Stimulated activated CD4-positive, alpha-beta T cell treated with anti-CD3 and anti-CD28 coated beads, Interleukin-1b, Interleukin-23, amount 100 ng/mL, for 4 hours (primary cell): ENCODE measurements around the gene MOGAT1.

Experiments used
- DNase-seq, 2 donors: peaks; one replicate each; pipeline ENCODE4 v3.0.0-alpha.2; 2020; ENCODE audit warnings: low read depth in 2 of 2

The MOGAT1 gene

DNA sequence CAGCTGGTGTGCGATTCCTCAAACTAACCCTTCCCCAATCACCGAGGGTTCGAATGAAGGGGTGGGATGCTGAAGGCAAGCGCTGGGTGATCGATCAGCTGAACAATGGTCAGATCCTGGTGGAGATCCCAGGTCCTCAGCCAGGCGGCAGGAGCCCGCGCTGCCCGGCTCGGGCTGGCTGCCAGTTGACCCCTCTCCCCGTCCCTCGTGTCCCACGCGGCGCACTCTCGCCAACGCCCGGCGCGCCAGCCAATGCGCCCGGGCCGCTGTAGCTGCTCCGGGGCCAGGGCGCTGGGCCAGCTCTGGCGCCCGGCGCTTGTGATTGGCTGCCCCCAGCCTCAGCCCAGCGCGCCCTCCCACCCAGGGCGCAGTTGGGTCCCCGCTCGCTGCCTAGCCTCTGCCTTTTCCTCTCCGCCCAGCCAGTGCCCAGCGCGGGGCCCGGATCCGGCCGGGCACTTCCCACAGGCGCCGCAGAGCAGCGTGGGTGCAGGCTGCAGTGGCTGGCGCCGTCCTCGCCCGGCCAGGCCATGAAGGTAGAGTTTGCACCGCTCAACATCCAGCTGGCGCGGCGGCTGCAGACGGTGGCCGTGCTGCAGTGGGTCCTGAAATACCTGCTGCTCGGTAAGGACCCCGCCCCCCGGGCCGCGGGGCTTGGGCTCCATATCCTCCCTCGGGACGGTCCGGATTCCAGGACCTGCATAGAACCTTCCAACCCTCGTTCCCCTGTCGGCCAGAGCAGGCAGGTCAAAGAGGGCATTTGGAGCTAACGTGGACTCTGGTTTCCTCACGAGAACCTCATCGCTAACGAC is at the start of gene MOGAT1:
Gene MOGAT1 (plus strand): TSS at position 400 of the 809 bp plus-strand sequence. CDS start 128 bp downstream, at position 528.
- DNase-seq: no peak

DNA sequence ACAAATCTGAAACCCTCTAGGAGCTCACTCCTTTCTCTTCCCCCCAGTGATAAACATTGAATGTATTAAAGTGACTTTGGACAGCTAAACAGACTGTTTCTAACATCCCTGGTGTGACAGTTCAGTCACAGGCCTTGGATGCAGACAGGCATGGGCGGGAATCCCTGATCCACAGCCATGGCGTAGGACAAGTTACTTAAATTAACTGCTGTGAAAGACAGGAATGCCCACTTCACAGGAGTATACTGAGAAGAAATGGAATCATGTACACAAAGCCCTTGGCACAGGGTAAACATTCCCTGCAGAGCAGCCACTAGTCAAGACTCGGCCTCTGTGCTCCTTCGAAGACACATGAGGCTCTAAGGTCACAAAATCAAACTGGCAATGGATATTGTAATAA is 49.6 kb upstream of the MOGAT1 start:
- DNase-seq: no peak

GRCh38 chr2:222622910-222623309 is 48.5 kb upstream of the MOGAT1 start:
- DNase-seq: no peak

GRCh38 chr2:222623756-222624309 is 47.6 kb upstream of the MOGAT1 start:
- no peak for DNase-seq

- DNase-seq: no peak
Measured at GRCh38 chr2:222627764-222628163, 43.7 kb upstream of the MOGAT1 start.

DNA sequence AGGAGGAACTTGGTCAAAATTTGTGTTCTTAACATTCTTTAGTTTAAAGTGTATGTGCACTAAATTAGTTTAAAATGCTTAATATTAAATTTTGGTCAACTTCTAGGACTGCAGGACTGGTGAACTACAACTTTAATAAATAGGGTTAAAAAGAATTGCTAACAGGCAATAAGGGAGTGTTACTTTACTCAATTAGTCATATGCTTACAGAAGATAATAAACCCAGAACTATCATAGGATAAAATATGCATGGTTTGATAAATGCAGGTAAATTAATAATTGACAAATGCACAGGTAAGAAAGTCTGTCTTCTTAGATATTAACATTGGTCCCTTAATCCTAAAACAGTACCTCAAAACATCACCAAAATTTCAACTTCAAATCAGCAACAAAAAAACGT is 36.2 kb upstream of the MOGAT1 start:
- no peak for DNase-seq

- DNase-seq: no peak
Measured at GRCh38 chr2:222637067-222637466, 34.4 kb upstream of the MOGAT1 start.

- DNase-seq: no peak
Measured at GRCh38 chr2:222641336-222641735, 30.1 kb upstream of the MOGAT1 start.

GRCh38 chr2:222643134-222643533 is 28.3 kb upstream of the MOGAT1 start:
- DNase-seq: no peak

- no peak for DNase-seq
Measured at GRCh38 chr2:222646008-222646407, 25.4 kb upstream of the MOGAT1 start.

- DNase-seq: no peak
Measured at GRCh38 chr2:222649801-222650200, 21.7 kb upstream of the MOGAT1 start.

DNA sequence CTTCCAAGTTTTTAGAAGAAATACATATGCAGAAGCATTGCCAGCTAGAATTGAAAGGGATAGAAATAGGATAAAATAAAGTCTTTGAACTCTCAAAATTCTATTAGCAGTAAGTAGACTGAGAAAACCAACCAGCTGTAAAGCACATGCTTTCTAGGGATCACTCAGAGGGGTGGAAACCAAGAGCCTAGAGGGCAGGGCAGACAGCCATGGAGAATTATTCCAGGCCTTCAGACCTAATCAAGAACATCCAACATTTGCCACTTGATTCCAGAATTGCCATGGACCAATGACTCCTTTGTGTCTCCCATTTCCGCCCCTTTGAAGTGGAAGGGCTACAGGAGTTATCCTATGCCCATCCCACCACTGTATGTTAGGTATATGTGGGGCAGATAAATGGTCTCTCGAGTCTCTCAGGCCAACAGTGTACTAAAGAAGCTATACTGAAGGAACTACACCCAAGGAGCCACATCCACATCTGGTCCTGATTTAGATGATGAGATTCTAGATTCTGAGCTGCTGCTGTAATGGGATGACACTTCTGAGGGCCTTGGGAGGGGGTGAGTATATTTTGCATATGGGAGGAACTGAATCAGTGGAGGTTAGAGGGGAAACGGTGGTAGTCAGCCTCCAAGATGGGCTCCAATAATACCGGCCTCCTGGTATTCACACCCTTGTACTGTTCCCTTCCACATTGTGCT is 19.6 kb upstream of the MOGAT1 start:
- no peak for DNase-seq

- no peak for DNase-seq
Measured at GRCh38 chr2:222652491-222653255, 18.8 kb upstream of the MOGAT1 start.

DNA sequence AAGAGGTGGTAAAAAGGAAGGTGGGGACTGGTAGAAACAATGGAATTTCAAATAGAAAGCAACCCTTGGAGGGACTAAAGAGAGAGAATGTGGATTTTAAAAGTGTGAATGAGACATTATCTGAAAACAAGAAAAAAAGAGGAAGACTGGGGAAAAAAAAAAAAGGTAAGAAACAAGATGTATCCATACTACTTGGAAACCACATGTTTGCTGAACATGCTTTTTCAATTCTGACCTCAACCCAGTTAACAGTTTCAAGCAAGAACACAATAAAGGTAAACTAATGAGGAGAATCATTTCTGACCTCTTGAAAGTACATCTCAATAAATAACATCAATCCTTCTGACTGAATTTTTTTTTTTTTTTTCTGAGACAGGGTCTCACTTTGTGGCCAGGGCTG is 18.2 kb upstream of the MOGAT1 start:
- DNase-seq: no peak

GRCh38 chr2:222655787-222656525 is 15.5 kb upstream of the MOGAT1 start, which contains the start of gene FARSB:
TSS of gene FARSB (minus strand) at chr2:222656092. CDS start at chr2:222656073, 19 bp downstream.
- peak; percentile 90 for DNase-seq

GRCh38 chr2:222656526-222657446 is 14.7 kb upstream of the MOGAT1 start:
- no peak for DNase-seq

GRCh38 chr2:222663479-222663878 is 8.0 kb upstream of the MOGAT1 start:
- no peak for DNase-seq

DNA sequence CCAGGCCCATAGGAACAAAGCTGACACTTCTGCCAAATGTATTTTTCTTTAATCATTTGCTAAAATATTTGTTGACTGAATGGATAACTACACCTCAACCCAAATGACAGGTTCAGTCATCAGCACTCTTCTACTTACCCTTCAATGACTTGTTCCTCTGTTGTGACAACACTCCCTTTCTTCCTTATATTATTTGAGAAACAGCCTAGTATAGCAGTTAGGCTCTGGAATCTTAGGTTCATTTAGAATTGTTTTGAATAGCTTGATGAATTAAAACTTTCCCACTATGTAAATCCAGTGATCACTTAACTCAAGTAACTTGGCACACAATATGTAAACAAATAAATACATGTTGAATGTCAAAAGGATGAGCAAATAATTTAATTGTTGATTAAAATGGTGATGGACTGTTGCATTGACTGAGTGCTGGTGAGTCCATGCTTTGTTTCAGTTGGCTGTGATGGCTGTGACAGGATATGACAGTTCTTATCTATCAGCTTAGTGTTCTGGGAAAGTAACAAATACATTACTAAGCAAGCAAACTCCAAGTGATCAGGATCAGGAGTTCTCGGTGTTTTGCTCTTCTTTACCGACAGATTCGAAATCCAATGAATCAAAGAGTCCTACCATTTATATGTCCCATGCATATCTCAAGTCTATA is 2.8 kb upstream of the MOGAT1 start:
- DNase-seq: no peak

- no peak for DNase-seq
Measured at GRCh38 chr2:222669353-222669752, 2.1 kb upstream of the MOGAT1 start.
